ENCODE measurements around the gene CAPN15.

The CAPN15 gene

DNA sequence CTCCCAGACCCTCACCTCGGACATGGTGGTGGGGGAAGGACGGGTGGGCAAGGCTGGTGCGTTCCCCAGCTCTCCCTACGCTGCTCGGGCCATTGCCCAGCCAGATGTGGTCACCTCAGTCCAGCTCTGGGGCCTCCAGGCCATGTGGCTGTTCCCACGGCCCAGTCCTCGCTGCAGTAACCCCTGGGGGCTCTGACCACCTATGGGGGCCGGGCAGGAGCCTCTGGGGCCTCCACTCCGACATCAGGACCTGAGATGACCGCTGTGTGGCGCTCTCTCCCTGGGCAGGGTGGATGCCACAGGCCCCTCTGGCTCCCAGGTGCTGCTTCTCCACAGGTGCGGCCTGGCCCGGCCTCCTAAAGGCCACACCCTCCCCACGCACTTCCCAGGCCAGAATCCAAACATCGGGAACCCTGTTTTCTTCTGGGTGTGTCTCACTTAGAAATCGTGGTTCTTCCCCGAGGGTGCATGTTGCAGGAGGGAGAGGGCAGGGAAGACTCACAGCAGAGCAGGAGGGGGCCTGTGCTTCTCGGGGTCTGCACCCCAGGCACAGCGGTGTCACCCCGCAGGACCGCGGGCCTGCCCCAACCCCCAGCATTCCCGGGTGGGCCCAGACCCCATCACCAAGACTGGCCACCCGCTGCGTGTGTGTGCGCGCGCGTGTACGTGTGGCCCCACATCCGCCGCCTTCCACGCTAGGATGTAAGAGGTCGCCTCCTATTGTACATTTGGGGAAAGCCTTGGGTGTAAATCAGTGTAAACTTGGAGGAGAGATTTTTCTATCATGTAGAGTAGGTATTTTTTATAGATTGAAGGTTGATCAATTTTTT lies 5.9 kb upstream of the CAPN15 start:
- Histone ChIP-seq H3K4me3 (ENCODE audit: low read length) (no peak overlapping the region), H3K9me3 (ENCODE audit: control insufficient read depth, low read depth, low read length) (no peaks in the 10 kb centered on the region), H3K27me3 (ENCODE audit: control insufficient read depth, insufficient read depth, low read length) (no peaks in the 10 kb centered on the region), H3K4me1 (ENCODE audit: control insufficient read depth, low read depth, low read length) (peaks cover 5% of the 10 kb centered on the region), H3K9ac (ENCODE audit: low read length) (no peak overlapping the region), H3K36me3 (ENCODE audit: control insufficient read depth, low read depth, low read length) (no peaks in the 10 kb centered on the region), H3K27ac (ENCODE audit: low read length) (no peak overlapping the region)

DNA sequence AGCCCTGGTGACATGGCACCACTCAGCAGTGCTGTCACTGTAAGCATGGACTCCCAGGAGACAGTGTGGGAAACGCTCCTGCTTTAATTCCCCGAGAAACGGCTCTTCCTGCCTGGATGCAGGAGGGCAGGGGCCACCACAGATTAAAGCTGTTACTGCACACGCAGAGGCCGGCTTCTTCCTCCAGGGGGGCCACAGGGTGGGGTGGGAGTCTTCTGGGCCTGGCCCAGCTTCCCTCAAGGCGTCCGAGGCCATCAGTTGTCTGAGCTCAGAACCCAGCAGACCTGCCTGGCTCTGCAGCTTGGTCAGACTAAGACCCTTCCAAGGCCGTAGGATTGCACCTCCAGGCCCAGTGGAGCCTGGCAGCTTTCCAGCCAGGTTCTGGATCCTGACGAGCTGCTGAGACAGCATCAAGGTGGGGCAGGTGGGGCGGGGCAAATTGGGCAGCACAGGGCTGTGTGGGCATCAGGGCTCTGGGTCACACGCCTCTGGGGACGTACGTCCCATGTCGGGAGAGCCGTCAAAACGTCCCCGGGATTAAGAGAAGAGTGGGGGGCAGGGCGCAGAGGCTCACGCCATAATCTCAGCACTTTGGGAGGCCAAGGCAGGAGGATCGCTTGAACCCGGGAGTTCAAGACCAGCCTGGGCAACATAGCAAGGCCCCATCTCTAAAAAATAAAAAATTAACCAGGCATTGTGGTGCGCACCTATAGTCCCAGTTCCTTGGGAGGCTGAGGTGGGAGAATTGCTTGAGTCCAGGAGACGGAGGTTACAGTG lies 5.0 kb upstream of the CAPN15 start:
- H3K27ac ChIP-seq (ENCODE audit: low read length), result no peak overlapping the region
- no peaks in the 10 kb centered on the region for H3K36me3 ChIP-seq (ENCODE audit: control insufficient read depth, low read depth, low read length)
- H3K9me3 ChIP-seq (ENCODE audit: control insufficient read depth, low read depth, low read length), result no peaks in the 10 kb centered on the region
- no peak overlapping the region for H3K4me3 ChIP-seq (ENCODE audit: low read length)
- no peak overlapping the region for H3K9ac ChIP-seq (ENCODE audit: low read length)
- peaks cover 5% of the 10 kb centered on the region for H3K4me1 ChIP-seq (ENCODE audit: control insufficient read depth, low read depth, low read length)
- H3K27me3 ChIP-seq (ENCODE audit: control insufficient read depth, insufficient read depth, low read length), result no peaks in the 10 kb centered on the region

DNA sequence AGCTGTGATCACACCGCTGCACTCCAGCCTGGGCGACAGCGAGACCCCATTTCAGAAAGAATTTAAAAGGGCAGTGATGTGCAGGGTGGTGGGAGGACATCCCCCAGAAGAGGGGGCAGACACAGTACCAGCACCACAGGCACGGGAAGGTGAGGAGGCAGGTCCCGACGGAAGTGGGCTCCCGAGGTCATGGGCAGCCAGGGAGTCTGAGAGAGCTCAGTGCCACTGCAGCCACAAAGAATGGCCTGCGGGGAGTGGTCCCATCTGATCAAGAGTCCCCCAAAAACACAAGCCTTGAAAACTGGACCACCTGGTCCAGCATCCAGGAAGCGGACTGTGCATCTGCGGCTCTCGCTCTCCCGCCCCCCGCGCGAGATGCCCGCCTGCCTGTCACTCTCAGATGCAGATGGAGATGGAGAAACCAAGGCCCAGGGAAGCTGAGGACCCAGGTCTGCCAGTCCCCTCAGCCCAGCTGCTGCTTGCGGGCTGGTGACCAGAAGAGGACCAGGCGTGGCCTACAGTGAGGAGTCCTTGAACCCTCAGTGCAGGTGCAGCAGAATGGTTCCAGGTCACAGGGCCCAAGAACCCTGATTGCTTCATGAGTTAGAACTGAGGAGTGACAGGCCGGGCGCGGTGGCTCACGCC lies 4.3 kb upstream of the CAPN15 start:
- H3K36me3 ChIP-seq (ENCODE audit: control insufficient read depth, low read depth, low read length), result no peaks in the 10 kb centered on the region
- no peak overlapping the region for H3K27ac ChIP-seq (ENCODE audit: low read length)
- peaks cover 5% of the 10 kb centered on the region for H3K4me1 ChIP-seq (ENCODE audit: control insufficient read depth, low read depth, low read length)
- no peak overlapping the region for H3K9ac ChIP-seq (ENCODE audit: low read length)
- no peaks in the 10 kb centered on the region for H3K9me3 ChIP-seq (ENCODE audit: control insufficient read depth, low read depth, low read length)
- no peak overlapping the region for H3K4me3 ChIP-seq (ENCODE audit: low read length)
- no peaks in the 10 kb centered on the region for H3K27me3 ChIP-seq (ENCODE audit: control insufficient read depth, insufficient read depth, low read length)

DNA sequence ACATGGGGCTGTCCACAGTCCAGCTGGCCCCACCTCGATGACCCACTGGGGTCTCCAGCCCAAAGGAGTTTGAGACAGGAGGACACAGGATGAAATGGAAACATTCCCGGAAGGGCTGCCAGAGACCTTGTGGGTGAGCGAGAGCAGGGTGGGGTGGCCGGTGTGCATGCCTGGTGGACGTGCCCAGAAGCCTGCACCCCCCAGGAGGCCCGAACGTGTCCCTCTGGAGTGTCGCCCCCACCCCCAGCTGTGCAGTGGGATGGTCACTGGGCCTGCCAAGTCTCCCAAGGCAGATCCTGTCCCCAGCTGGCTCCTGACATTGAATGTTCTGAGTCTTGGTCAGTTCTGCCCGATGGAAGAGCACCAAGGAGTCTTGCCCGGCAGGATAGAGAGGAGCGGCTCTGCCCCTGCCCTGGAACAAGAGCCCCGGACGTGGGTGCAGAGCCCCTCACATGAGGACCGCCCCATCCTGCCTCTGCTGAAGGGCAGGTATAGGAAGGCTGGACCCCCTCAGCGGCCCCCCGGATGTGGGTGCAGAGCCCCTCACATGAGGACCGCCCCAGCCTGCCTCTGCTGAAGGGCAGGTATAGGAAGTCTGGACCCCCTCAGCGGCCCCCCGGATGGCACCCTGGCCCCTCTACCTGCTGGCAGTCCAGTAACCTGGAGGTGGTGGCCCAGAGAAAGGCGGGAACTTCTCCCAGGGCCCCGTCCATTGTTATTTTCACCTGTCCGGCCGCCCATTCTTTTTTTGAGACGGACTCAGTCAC lies 3.1 kb upstream of the CAPN15 start:
- H3K4me3 ChIP-seq (ENCODE audit: low read length), result no peak overlapping the region
- H3K9me3 ChIP-seq (ENCODE audit: control insufficient read depth, low read depth, low read length), result no peaks in the 10 kb centered on the region
- H3K9ac ChIP-seq (ENCODE audit: low read length), result no peak overlapping the region
- no peak overlapping the region for H3K27ac ChIP-seq (ENCODE audit: low read length)
- peaks cover 10% of the 10 kb centered on the region for H3K4me1 ChIP-seq (ENCODE audit: control insufficient read depth, low read depth, low read length)
- H3K36me3 ChIP-seq (ENCODE audit: control insufficient read depth, low read depth, low read length), result no peaks in the 10 kb centered on the region
- no peaks in the 10 kb centered on the region for H3K27me3 ChIP-seq (ENCODE audit: control insufficient read depth, insufficient read depth, low read length)

DNA sequence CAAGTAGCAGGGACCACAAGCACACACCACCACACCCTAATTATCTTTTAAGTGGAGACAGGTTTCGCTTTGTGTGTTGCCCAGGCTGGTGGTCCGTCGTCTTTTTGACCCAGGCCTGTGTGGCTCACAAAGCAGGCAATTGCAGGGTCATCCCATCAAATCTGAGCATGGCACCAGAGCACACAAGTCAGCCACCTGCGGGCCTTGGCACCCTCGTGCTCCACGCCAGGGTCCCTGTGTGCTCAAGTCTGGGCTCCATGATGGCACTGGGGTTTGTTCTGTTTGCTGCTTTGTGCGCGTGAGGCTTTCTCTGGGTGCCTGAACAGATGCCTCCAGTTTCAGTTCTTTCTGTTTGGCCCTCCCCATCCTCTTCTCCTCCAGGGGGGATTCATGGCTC lies 2.4 kb upstream of the CAPN15 start:
- Histone ChIP-seq H3K9me3 (ENCODE audit: control insufficient read depth, low read depth, low read length) (no peaks in the 10 kb centered on the region), H3K4me1 (ENCODE audit: control insufficient read depth, low read depth, low read length) (peaks cover 13% of the 10 kb centered on the region), H3K27me3 (ENCODE audit: control insufficient read depth, insufficient read depth, low read length) (no peaks in the 10 kb centered on the region), H3K36me3 (ENCODE audit: control insufficient read depth, low read depth, low read length) (no peaks in the 10 kb centered on the region), H3K4me3 (ENCODE audit: low read length) (no peak overlapping the region), H3K9ac (ENCODE audit: low read length) (no peak overlapping the region), H3K27ac (ENCODE audit: low read length) (no peak overlapping the region)

DNA sequence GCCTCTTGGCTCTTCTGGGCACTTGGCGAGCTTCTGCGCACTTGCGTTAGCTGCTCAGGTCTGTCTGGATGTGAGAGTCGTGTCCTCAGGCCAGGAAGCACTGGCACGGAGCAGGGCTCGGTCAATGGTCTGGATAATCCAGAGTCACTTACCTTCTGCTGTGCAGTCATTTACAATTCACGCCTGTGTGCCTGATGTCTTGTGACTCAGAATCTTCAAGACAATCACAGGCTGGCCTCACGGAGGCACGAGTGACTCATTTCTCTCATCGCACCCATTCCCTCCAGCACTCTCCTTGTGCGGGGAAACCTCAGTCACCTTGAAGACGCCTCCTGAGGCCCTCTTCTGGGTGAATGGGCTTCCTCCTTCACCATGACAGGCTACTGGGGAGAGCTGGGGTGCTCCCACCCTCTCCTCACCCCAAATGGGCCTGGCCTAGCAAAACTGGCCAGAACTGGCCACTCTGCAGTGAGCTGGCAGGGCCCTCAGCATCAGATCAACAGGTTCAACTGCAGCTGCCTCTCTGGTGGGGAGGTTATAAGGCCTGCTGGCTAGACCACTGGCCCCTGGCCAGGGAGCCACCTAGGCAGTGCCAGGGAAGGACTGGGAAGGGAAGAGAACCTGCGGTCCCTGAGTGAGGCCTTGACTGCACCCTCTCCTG lies 1.9 kb upstream of the CAPN15 start:
- Histone ChIP-seq H3K36me3 (ENCODE audit: control insufficient read depth, low read depth, low read length) (no peaks in the 10 kb centered on the region), H3K4me3 (ENCODE audit: low read length) (peak overlapping the region; percentile 70), H3K9me3 (ENCODE audit: control insufficient read depth, low read depth, low read length) (no peaks in the 10 kb centered on the region), H3K27me3 (ENCODE audit: control insufficient read depth, insufficient read depth, low read length) (no peaks in the 10 kb centered on the region), H3K9ac (ENCODE audit: low read length) (no peak overlapping the region), H3K4me1 (ENCODE audit: control insufficient read depth, low read depth, low read length) (peaks cover 13% of the 10 kb centered on the region), H3K27ac (ENCODE audit: low read length) (no peak overlapping the region)

DNA sequence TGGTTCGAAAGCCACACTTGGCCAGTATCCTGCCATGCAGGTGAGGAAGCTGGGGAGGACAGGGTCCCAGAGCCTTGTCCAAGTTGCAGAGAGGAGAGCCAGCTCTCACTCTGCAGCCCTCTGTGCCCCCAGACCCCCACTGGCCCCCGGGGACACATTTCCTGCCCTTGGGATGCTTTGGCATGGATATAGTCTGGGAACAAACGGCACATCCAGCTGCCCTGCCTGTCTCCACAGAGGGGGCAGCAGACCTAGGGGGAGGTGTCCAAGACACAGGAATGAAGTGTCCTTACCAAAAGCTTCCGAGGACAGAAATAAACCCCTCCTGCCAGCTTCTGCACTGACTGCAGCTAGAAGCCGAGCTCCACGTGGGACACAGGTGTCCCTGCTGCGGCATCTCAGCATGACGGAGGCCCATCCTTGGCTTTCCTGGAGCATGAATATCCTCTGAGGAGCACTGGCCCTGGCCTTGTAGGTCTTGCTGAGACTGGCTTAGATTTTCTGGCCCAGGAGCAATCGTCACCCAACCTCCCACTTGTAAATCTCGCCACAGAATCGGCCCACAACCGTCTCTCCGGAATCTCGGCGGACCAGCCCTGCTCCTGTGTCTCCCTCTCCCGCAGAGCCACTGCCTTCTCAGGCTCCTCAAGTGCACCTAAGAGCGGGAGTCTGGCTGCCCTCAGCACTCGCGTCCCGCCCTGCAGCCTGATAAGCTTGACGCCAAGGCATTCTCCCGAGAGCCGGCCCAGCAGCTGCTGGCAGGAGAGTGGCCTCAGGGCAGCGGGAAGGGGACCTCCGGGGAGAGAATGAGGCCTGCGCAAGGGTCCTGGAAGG lies 1.1 kb upstream of the CAPN15 start:
- Histone ChIP-seq H3K9me3 (ENCODE audit: control insufficient read depth, low read depth, low read length) (no peaks in the 10 kb centered on the region), H3K9ac (ENCODE audit: low read length) (peak overlapping the region; percentile 63), H3K4me3 (ENCODE audit: low read length) (peak overlapping the region; percentile 70), H3K27ac (ENCODE audit: low read length) (no peak overlapping the region), H3K27me3 (ENCODE audit: control insufficient read depth, insufficient read depth, low read length) (no peaks in the 10 kb centered on the region), H3K36me3 (ENCODE audit: control insufficient read depth, low read depth, low read length) (no peaks in the 10 kb centered on the region), H3K4me1 (ENCODE audit: control insufficient read depth, low read depth, low read length) (peaks cover 13% of the 10 kb centered on the region)

DNA sequence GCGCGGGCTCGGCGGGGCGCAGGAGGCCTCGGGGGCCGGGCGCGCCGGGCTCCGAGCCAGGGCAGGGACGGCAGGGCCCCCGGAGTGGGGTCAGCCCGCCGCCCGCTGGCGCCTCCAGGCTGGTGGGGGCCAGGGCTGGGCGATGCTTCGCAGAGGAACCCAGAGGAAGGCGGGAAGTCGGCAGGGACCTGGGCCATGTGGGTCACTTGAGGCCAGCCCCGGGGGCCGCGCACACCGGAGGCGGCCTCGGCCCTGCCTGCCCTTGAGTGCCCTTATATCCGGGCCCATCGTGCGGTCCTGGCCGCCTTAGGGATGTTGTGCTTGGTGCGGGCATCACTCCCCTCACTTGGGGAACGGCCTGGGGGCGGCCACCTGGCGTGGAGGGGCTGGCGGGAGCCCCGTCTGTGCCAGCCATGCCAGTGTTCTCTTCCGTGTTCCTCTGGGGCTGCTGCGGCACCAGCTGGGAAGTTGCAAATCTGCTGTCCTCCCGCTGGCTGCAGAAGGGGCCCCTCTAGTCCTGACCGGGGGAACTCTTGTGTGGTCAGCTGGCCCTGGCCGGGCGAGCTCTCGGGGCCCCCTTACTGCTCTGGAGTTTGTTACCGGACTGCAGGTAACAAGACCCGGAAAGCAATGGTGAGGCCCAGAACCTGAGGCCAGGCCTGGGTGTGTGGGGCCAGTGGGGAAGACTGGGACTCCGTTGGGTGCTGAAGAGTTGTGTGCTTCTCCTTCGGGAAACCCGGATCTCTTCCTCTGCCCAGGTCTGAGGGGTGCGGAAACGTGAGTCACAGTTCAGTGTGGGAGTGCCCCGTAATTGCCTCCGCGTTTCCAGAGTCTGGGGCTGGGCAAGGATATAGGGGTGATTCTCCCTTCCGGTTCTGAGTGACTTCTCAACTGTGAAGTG lies 849 bp downstream of the CAPN15 start:
- peak overlapping the region; percentile 67 for H3K9ac ChIP-seq (ENCODE audit: low read length)
- H3K36me3 ChIP-seq (ENCODE audit: control insufficient read depth, low read depth, low read length), result no peaks in the 10 kb centered on the region
- peaks cover 13% of the 10 kb centered on the region for H3K4me1 ChIP-seq (ENCODE audit: control insufficient read depth, low read depth, low read length)
- no peaks in the 10 kb centered on the region for H3K27me3 ChIP-seq (ENCODE audit: control insufficient read depth, insufficient read depth, low read length)
- H3K9me3 ChIP-seq (ENCODE audit: control insufficient read depth, low read depth, low read length), result no peaks in the 10 kb centered on the region
- peak overlapping the region; percentile 64 for H3K4me3 ChIP-seq (ENCODE audit: low read length)
- H3K27ac ChIP-seq (ENCODE audit: low read length), result no peak overlapping the region

DNA sequence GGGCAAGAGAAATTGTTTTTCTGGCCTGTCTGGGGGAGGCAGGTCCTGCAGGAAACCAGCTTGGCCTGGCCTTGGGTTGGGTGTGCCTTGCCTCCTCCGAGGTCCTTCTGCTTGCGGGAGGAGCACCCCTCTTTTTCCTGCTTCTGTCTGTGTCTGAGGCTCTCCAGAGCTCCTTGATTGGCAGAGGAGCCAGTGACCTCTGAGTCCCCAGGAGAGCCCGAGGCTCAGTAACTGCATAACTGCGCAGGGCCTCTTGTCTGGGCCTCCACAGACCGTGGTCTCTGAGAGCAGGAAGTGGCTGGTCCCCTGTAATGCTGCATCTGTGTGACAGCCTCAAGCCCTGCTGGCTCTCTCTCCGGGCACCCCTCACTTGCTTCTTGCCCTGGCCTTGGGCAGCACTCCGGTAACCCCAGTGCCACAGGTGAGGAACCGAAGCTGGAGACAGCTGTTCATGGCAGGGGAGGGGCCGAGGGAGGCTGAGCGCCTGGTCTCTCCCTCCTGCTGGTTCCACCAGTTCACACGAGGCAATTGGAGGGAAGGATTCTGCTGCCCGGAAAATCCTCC lies 1.6 kb downstream of the CAPN15 start:
- Histone ChIP-seq H3K4me3 (ENCODE audit: low read length) (peak overlapping the region; percentile 64), H3K9ac (ENCODE audit: low read length) (peak overlapping the region; percentile 67), H3K4me1 (ENCODE audit: control insufficient read depth, low read depth, low read length) (peaks cover 13% of the 10 kb centered on the region), H3K9me3 (ENCODE audit: control insufficient read depth, low read depth, low read length) (no peaks in the 10 kb centered on the region), H3K27me3 (ENCODE audit: control insufficient read depth, insufficient read depth, low read length) (no peaks in the 10 kb centered on the region), H3K36me3 (ENCODE audit: control insufficient read depth, low read depth, low read length) (no peaks in the 10 kb centered on the region), H3K27ac (ENCODE audit: low read length) (no peak overlapping the region)
